H9 (cell line): Measurements from ENCODE around the gene SCN4A. TPM values are rescaled to one million over a fixed set of nuclear protein-coding genes. Genes with fewer than 3 reads are reported as not detected.

Experiments used
- DNase-seq: peaks from one replicate; pipeline ENCODE4 v3.0.0-alpha.2; 2017
- H2AFZ ChIP-seq: one replicate; pipeline ENCODE4 v1.6.1; 2013; ENCODE audit warnings: mild to moderate bottlenecking, low read length, control low read depth, moderate library complexity
- H2AK5ac ChIP-seq: 2 replicates; pipeline ENCODE4 v1.6.1; 2013; ENCODE audit warnings: low read length, control low read depth, mixed read lengths; ENCODE audit not compliant: insufficient read length
- H2BK120ac ChIP-seq: one replicate; pipeline ENCODE4 v1.6.1; 2013; ENCODE audit warnings: low read depth, mild to moderate bottlenecking, low read length, control low read depth, inconsistent platforms; ENCODE audit not compliant: poor library complexity, severe bottlenecking
- H2BK12ac ChIP-seq: 2 replicates; pipeline ENCODE4 v1.6.1; 2013; ENCODE audit warnings: low read length, control low read depth, mixed read lengths, low read depth; ENCODE audit not compliant: insufficient read length
- H2BK15ac ChIP-seq: 2 replicates; pipeline ENCODE4 v1.6.1; 2013; ENCODE audit warnings: low read depth, low read length, control low read depth
- H2BK20ac ChIP-seq: one replicate; pipeline ENCODE4 v1.6.1; 2013; ENCODE audit warnings: low read depth, mild to moderate bottlenecking, low read length, control low read depth, inconsistent platforms; ENCODE audit not compliant: poor library complexity, severe bottlenecking
- H2BK5ac ChIP-seq: 2 replicates; pipeline ENCODE4 v1.6.1; 2013; ENCODE audit warnings: low read length, control low read depth, mixed read lengths; ENCODE audit not compliant: insufficient read length
- H3K14ac ChIP-seq: 2 replicates; pipeline ENCODE4 v1.6.1; 2013; ENCODE audit warnings: low read length, control low read depth; ENCODE audit not compliant: insufficient read depth
- H3K18ac ChIP-seq: 2 replicates; pipeline ENCODE4 v1.6.1; 2013; ENCODE audit warnings: low read depth, mild to moderate bottlenecking, mixed read lengths, low read length, control low read depth; ENCODE audit not compliant: insufficient read length
- H3K23ac ChIP-seq: 2 replicates; pipeline ENCODE4 v1.6.1; 2013; ENCODE audit warnings: low read length, control low read depth, mixed read lengths, low read depth; ENCODE audit not compliant: insufficient read length
- H3K23me2 ChIP-seq: 2 replicates; pipeline ENCODE4 v1.6.1; 2013; ENCODE audit warnings: low read depth, mild to moderate bottlenecking, mixed read lengths, low read length, control low read depth; ENCODE audit not compliant: insufficient read length, poor library complexity, severe bottlenecking
- H3K27ac ChIP-seq: 2 replicates; pipeline ENCODE4 v1.5.1; 2013; ENCODE audit warnings: low read length, control low read depth, mixed read lengths, low read depth; ENCODE audit not compliant: insufficient read length
- H3K27me3 ChIP-seq: 2 replicates; pipeline ENCODE4 v1.6.1; 2013; ENCODE audit warnings: low read length, control low read depth, inconsistent platforms; ENCODE audit not compliant: insufficient read depth
- H3K4ac ChIP-seq: 2 replicates; pipeline ENCODE4 v1.6.1; 2013; ENCODE audit warnings: low read depth, mild to moderate bottlenecking, control low read depth, inconsistent platforms, low read length, moderate library complexity
- H3K4me1 ChIP-seq: 2 replicates; pipeline ENCODE4 v1.6.1; 2013; ENCODE audit warnings: low read length, control low read depth, inconsistent platforms; ENCODE audit not compliant: insufficient read depth
- H3K4me2 ChIP-seq: 2 replicates; pipeline ENCODE4 v1.6.1; 2013; ENCODE audit warnings: low read length, control low read depth, mixed read lengths; ENCODE audit not compliant: insufficient read length, insufficient read depth
- H3K56ac ChIP-seq: 2 replicates; pipeline ENCODE4 v1.6.1; 2013; ENCODE audit warnings: low read depth, mild to moderate bottlenecking, mixed read lengths, low read length, control low read depth; ENCODE audit not compliant: insufficient read length
- H3K79me1 ChIP-seq: 2 replicates; pipeline ENCODE4 v1.6.1; 2013; ENCODE audit warnings: low read depth, mild to moderate bottlenecking, moderate library complexity, low read length, control low read depth, inconsistent platforms; ENCODE audit not compliant: insufficient read depth, poor library complexity, severe bottlenecking
- H3K79me2 ChIP-seq: 2 replicates; pipeline ENCODE4 v1.6.1; 2013; ENCODE audit warnings: low read length, control low read depth, inconsistent platforms; ENCODE audit not compliant: insufficient read depth
- H3K9ac ChIP-seq: 2 replicates; pipeline ENCODE4 v1.6.1; 2013; ENCODE audit warnings: low read length, control low read depth, mixed read lengths; ENCODE audit not compliant: insufficient read length; ENCODE audit errors: extremely low read depth
- H3K9me3 ChIP-seq: one replicate; pipeline ENCODE4 v1.6.1; 2013; ENCODE audit warnings: low read depth, low read length, inconsistent platforms; ENCODE audit not compliant: control insufficient read depth
- H3T11ph ChIP-seq: one replicate; pipeline ENCODE4 v1.6.1; 2013; ENCODE audit warnings: mild to moderate bottlenecking, low read length, control low read depth, inconsistent platforms
- H4K20me1 ChIP-seq: one replicate; pipeline ENCODE4 v1.6.1; 2013; ENCODE audit not compliant: control insufficient read depth, insufficient read length, insufficient read depth
- H4K5ac ChIP-seq: 2 replicates; pipeline ENCODE4 v1.6.1; 2013; ENCODE audit warnings: low read depth, mild to moderate bottlenecking, mixed read lengths, low read length, control low read depth; ENCODE audit not compliant: insufficient read length
- H4K8ac ChIP-seq: replicated peaks from 2 replicates; pipeline ENCODE4 v1.6.1; 2013; ENCODE audit warnings: low read length, control low read depth, mixed read lengths, low read depth; ENCODE audit not compliant: insufficient read length
- H4K91ac ChIP-seq: 2 replicates; pipeline ENCODE4 v1.6.1; 2013; ENCODE audit warnings: low read depth, mild to moderate bottlenecking, moderate library complexity, mixed read lengths, low read length, control low read depth; ENCODE audit not compliant: insufficient read length
- H3K27ac Mint-ChIP-seq, 3 experiments: 2 replicates in 2 of 3; 3 replicates in 1 of 3; pipeline ENCODE4 v1.8.0; 2020 to 2021; ENCODE audit warnings: mixed read lengths in 3 of 3, mild to moderate bottlenecking in 1 of 3, moderate library complexity in 1 of 3
- H3K27me3 Mint-ChIP-seq: 2 replicates; pipeline ENCODE4 v1.8.0; 2021; ENCODE audit warnings: low read depth, mild to moderate bottlenecking, moderate library complexity, mixed read lengths
- H3K36me3 Mint-ChIP-seq, 3 experiments: 2 replicates in 2 of 3; 3 replicates in 1 of 3; pipeline ENCODE4 v1.8.0; 2020 to 2021; ENCODE audit warnings: low read depth in 3 of 3, mixed read lengths in 3 of 3; ENCODE audit not compliant: insufficient read depth in 1 of 3
- H3K4me1 Mint-ChIP-seq, 2 experiments: 2 replicates each; pipeline ENCODE4 v1.8.0; 2020; ENCODE audit warnings: mixed read lengths in 2 of 2
- H3K4me3 Mint-ChIP-seq, 2 experiments: 2 replicates in 1 of 2; 3 replicates in 1 of 2; pipeline ENCODE4 v1.8.0; 2020 to 2021; ENCODE audit warnings: mild to moderate bottlenecking in 2 of 2, mixed read lengths in 2 of 2, moderate library complexity in 1 of 2
- H3K9me3 Mint-ChIP-seq, 2 experiments: 2 replicates in 1 of 2; 3 replicates in 1 of 2; pipeline ENCODE4 v1.8.0; 2020; ENCODE audit warnings: mild to moderate bottlenecking in 2 of 2, mixed read lengths in 2 of 2, moderate library complexity in 1 of 2
- WGBS: extraction: QIAGEN DNeasy Blood & Tissue Kit; methylation state at CpG from one replicate; pipeline ENCODE4 v1.1.7; 2013; ENCODE audit warnings: missing lambda C conversion rate, low lambda C conversion rate, mixed read lengths; ENCODE audit not compliant: insufficient read length; ENCODE audit errors: extremely low coverage; 5-methylcytosine and 5-hydroxymethylcytosine counted together
- total RNA-seq: library from RNA; stranded (reverse); gene quantifications from 2 replicates; pipeline ENCODE4 v1.2.1, GENCODE V29; 2021
- TF ChIP-seq, protein P1 (sequence below): fragments of 200-600 bp; sonication (generic); conservative IDR thresholded peaks from 3 replicates; pipeline ENCODE4 v1.8.0; 2021; ENCODE audit warnings: antibody characterized with exemption, mild to moderate bottlenecking

Gene SCN4A
- total RNA-seq, 1 experiment from 2014 or later = 5.8 TPM

DNA sequence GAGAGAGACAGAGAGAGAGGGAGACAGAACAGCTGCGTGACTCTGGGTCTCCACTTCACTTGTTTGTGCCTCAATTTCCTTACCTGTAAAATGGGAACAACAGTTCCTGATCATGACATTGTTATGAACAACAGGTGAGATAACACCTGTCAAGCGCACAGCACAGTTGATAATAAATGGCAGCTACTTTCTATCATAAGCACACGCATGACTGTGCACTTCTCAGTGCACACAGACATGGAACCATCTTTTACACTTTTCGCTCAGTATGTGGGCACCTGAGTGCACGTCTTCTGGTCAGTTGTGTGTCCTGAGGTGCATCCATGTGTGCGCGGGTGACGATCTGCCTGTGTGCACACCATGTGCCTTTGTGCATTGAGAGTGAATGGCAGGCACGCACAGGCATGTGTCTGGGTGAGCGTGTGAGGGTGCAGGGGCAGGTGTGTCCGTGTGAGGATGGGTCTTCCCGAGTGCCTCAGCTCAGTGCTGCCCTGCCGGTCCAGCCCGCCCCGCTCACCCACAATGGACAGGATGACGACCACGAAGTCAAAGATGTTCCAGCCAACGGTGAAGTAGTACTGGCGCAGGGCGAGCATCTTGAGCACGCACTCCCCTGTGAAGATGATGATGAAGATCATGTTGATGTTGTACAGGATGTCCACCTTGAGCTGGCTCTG is 30.3 kb downstream of the SCN4A start:
- Mint-ChIP-seq H3K4me1 (peaks cover 2 to 18% of the 10 kb centered on the region in 2 experiments; a peak in 3 of 4 replicates), H3K36me3 (peaks cover 9 to 26% (median 11%) of the 10 kb centered on the region in 3 experiments; a peak in 6 of 7 replicates)
- H2BK15ac ChIP-seq = no peak overlapping the region

More for the DNA sequence above, 30.3 kb downstream of the SCN4A start:
- no peak overlapping the region for H3K18ac ChIP-seq
- Mint-ChIP-seq H3K4me3 (no peak overlapping the region), H3K27ac (no peak overlapping the region), H3K9me3 (no peaks in the 10 kb centered on the region), H3K27me3 (peaks cover 3% of the 10 kb centered on the region; the same call in 1 of the 2 replicates)
- H4K91ac ChIP-seq = no peak overlapping the region
- no peak overlapping the region for H2BK5ac ChIP-seq
- H2AFZ ChIP-seq = no peak overlapping the region
- no peaks in the 10 kb centered on the region for H3K4me1 ChIP-seq
- H3K4ac ChIP-seq = no peak overlapping the region
- no peak overlapping the region for H4K5ac ChIP-seq
- H3K27ac ChIP-seq = no peak overlapping the region
- H3K56ac ChIP-seq = no peak overlapping the region
- H3K79me1 ChIP-seq = no peaks in the 10 kb centered on the region
- H2BK20ac ChIP-seq = no peak overlapping the region
- no peak for DNase-seq
- no peak overlapping the region for H4K8ac ChIP-seq
- no peaks in the 10 kb centered on the region for H3K27me3 ChIP-seq
- H3K4me2 ChIP-seq = no peak overlapping the region
- no peak overlapping the region for H2BK12ac ChIP-seq
- H2BK120ac ChIP-seq = no peak overlapping the region
- no peaks in the 10 kb centered on the region for H3K23me2 ChIP-seq
- no peak overlapping the region for H3K14ac ChIP-seq
- WGBS = no CpG with 5 or more reads among the region's 21 CpGs
- no peaks in the 10 kb centered on the region for H4K20me1 ChIP-seq
- no peak overlapping the region for H3T11ph ChIP-seq
- no peak overlapping the region for H3K9ac ChIP-seq
- no peaks in the 10 kb centered on the region for H3K79me2 ChIP-seq
- H3K9me3 ChIP-seq = no peaks in the 10 kb centered on the region
- H2AK5ac ChIP-seq = no peak overlapping the region
- H3K23ac ChIP-seq = no peak overlapping the region
- TF ChIP-seq, protein P1, sequence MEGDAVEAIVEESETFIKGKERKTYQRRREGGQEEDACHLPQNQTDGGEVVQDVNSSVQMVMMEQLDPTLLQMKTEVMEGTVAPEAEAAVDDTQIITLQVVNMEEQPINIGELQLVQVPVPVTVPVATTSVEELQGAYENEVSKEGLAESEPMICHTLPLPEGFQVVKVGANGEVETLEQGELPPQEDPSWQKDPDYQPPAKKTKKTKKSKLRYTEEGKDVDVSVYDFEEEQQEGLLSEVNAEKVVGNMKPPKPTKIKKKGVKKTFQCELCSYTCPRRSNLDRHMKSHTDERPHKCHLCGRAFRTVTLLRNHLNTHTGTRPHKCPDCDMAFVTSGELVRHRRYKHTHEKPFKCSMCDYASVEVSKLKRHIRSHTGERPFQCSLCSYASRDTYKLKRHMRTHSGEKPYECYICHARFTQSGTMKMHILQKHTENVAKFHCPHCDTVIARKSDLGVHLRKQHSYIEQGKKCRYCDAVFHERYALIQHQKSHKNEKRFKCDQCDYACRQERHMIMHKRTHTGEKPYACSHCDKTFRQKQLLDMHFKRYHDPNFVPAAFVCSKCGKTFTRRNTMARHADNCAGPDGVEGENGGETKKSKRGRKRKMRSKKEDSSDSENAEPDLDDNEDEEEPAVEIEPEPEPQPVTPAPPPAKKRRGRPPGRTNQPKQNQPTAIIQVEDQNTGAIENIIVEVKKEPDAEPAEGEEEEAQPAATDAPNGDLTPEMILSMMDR = no peak
